Measurements from ENCODE around the gene TP53TG5. TPM values are rescaled to one million over a fixed set of nuclear protein-coding genes. Genes with fewer than 3 reads are reported as not detected.
A peak's percentile ranks its signal among the peaks of the same experiment; 100 is the strongest.

TP53TG5 gene
- total RNA-seq (2014; rRNA removed; shearing (Covaris generic)) = not detected in 2 replicates
- not detected in 2 replicates for polyA plus RNA-seq (2014; cell fraction: nucleus; rRNA removed)

- no peak for DNase-seq (ENCODE audit: extremely low read depth, low read depth)
Measured at GRCh38 chr20:45378191-45378590, at the start of gene TP53TG5. Gene TP53TG5, minus strand, starts transcription at chr20:45378325. Its CDS starts 89 bp downstream, at chr20:45378236.

GRCh38 chr20:45427236-45428149, 49.4 kb upstream of the TP53TG5 start:
- no peak for DNase-seq (ENCODE audit: extremely low read depth, low read depth)

- no peak for DNase-seq (ENCODE audit: extremely low read depth, low read depth)
Measured at GRCh38 chr20:45426320-45427016, 48.3 kb upstream of the TP53TG5 start.

- no peak for DNase-seq (ENCODE audit: extremely low read depth, low read depth)
Measured at GRCh38 chr20:45425561-45425960, 47.4 kb upstream of the TP53TG5 start.

- no peak for DNase-seq (ENCODE audit: extremely low read depth, low read depth)
Measured at GRCh38 chr20:45423700-45424099, 45.6 kb upstream of the TP53TG5 start.

GRCh38 chr20:45420125-45420524, 42.0 kb upstream of the TP53TG5 start:
- no peak for DNase-seq (ENCODE audit: extremely low read depth, low read depth)

GRCh38 chr20:45419188-45420091, 41.3 kb upstream of the TP53TG5 start:
- DNase-seq (ENCODE audit: extremely low read depth, low read depth) = no peak

- DNase-seq (ENCODE audit: extremely low read depth, low read depth) = no peak
Measured at GRCh38 chr20:45416917-45417316, 38.8 kb upstream of the TP53TG5 start.

- DNase-seq (ENCODE audit: extremely low read depth, low read depth) = peak; percentile 81
Measured at GRCh38 chr20:45415822-45416637, 37.9 kb upstream of the TP53TG5 start, which contains the start of gene PIGT. Gene PIGT, plus strand, starts transcription at chr20:45416141. Its CDS starts 16 bp downstream, at chr20:45416157.

GRCh38 chr20:45413479-45413878, 35.4 kb upstream of the TP53TG5 start:
- DNase-seq (ENCODE audit: extremely low read depth, low read depth) = no peak

- DNase-seq (ENCODE audit: extremely low read depth, low read depth) = no peak
Measured at GRCh38 chr20:45412653-45413052, 34.5 kb upstream of the TP53TG5 start.

GRCh38 chr20:45410887-45411286, 32.8 kb upstream of the TP53TG5 start:
- no peak for DNase-seq (ENCODE audit: extremely low read depth, low read depth)

- DNase-seq (ENCODE audit: extremely low read depth, low read depth) = no peak
Measured at GRCh38 chr20:45409521-45410272, 31.6 kb upstream of the TP53TG5 start.

- DNase-seq (ENCODE audit: extremely low read depth, low read depth) = no peak
Measured at GRCh38 chr20:45408646-45409213, 30.6 kb upstream of the TP53TG5 start.

GRCh38 chr20:45407783-45408645, 29.9 kb upstream of the TP53TG5 start, which contains the start of gene DBNDD2:
Gene DBNDD2, plus strand, starts transcription at chr20:45408289. Its CDS starts 179 bp downstream, at chr20:45408468.
- no peak for DNase-seq (ENCODE audit: extremely low read depth, low read depth)

- DNase-seq (ENCODE audit: extremely low read depth, low read depth) = no peak
Measured at GRCh38 chr20:45407067-45407745, 29.1 kb upstream of the TP53TG5 start.
